ENCODE measurements around the gene ADGRL1. TPM values are rescaled to one million over a fixed set of nuclear protein-coding genes. Genes with fewer than 3 reads are reported as not detected.
A peak's percentile ranks its signal among the peaks of the same experiment; 100 is the strongest.
"Not testable (repeated sequence)": the region's sequence is repeated elsewhere in the genome, so short reads cannot be mapped to it uniquely, and the experiment has no call there.

ADGRL1 gene
- total RNA-seq, 1 donor from 2014 or later: 32.2 TPM

DNA sequence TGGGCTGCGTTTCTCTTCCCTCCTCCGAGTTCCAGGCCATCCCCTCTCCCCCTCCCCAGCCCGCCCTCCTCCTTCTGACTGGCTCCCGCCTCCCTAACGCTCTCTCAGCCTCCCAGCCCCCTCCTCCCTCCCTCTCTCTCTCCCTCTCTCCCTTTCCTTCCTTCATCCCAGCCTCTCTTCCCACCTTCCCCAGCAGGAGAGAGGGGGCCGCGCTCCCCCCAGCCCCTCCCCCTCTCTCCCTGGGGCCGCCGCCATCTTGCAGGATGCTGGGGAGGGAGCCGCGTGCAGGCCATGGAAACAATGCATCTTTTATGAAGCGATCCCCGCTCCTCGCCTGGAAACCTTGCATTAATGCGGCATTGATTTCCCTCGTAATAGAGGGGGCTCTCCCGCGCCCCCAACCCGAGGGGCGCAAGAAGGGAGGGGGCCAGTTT is 42.6 kb upstream of the ADGRL1 start:
- no peaks in the 10 kb centered on the region for H3K36me3 Mint-ChIP-seq (ENCODE audit: low read depth)
- TF ChIP-seq, protein P1, sequence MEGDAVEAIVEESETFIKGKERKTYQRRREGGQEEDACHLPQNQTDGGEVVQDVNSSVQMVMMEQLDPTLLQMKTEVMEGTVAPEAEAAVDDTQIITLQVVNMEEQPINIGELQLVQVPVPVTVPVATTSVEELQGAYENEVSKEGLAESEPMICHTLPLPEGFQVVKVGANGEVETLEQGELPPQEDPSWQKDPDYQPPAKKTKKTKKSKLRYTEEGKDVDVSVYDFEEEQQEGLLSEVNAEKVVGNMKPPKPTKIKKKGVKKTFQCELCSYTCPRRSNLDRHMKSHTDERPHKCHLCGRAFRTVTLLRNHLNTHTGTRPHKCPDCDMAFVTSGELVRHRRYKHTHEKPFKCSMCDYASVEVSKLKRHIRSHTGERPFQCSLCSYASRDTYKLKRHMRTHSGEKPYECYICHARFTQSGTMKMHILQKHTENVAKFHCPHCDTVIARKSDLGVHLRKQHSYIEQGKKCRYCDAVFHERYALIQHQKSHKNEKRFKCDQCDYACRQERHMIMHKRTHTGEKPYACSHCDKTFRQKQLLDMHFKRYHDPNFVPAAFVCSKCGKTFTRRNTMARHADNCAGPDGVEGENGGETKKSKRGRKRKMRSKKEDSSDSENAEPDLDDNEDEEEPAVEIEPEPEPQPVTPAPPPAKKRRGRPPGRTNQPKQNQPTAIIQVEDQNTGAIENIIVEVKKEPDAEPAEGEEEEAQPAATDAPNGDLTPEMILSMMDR (IDR thresholded peaks at IDR 0.05): no peak
- no peak for DNase-seq (ENCODE audit: low spot score)
- peak overlapping the region; percentile 54 for H3K4me3 Mint-ChIP-seq (ENCODE audit: unreplicated experiment)
- no peaks in the 10 kb centered on the region for H3K27me3 Mint-ChIP-seq (ENCODE audit: low read depth)
- H3K27ac Mint-ChIP-seq (ENCODE audit: unreplicated experiment): no peak overlapping the region
- H3K4me1 Mint-ChIP-seq (ENCODE audit: low read depth): peaks cover 6% of the 10 kb centered on the region
- H3K9me3 Mint-ChIP-seq (ENCODE audit: low read depth): no peaks in the 10 kb centered on the region

GRCh38 chr19:14247548-14248471 is 41.8 kb upstream of the ADGRL1 start:
- not testable (repeated sequence) for H3K4me1 Mint-ChIP-seq (ENCODE audit: low read depth); H3K9me3 Mint-ChIP-seq (ENCODE audit: low read depth); H3K27ac Mint-ChIP-seq (ENCODE audit: unreplicated experiment); H3K36me3 Mint-ChIP-seq (ENCODE audit: low read depth); DNase-seq (ENCODE audit: low spot score); H3K27me3 Mint-ChIP-seq (ENCODE audit: low read depth)
- H3K4me3 Mint-ChIP-seq (ENCODE audit: unreplicated experiment): peak overlapping the region; percentile 44

DNA sequence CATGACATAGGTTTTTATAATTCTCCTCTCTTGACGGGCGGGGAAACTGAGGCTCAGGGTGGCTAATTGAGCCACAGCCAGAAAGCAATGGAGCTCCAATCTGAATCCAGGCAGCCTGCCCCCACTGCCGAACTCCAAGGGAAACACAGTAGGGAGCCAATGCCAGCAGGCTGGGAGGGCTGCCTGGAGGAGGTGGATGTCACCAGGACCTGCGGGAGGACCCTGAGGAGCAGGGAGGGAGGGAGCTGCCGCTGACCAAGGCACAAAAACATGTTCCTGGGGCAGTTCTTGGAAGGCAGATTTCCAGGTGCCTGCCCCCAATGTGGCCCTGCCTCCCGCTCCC is 41.2 kb upstream of the ADGRL1 start:
- H3K27ac Mint-ChIP-seq (ENCODE audit: unreplicated experiment); H3K4me3 Mint-ChIP-seq (ENCODE audit: unreplicated experiment); H3K36me3 Mint-ChIP-seq (ENCODE audit: low read depth); DNase-seq (ENCODE audit: low spot score); H3K9me3 Mint-ChIP-seq (ENCODE audit: low read depth); H3K27me3 Mint-ChIP-seq (ENCODE audit: low read depth); H3K4me1 Mint-ChIP-seq (ENCODE audit: low read depth): not testable (repeated sequence)

DNA sequence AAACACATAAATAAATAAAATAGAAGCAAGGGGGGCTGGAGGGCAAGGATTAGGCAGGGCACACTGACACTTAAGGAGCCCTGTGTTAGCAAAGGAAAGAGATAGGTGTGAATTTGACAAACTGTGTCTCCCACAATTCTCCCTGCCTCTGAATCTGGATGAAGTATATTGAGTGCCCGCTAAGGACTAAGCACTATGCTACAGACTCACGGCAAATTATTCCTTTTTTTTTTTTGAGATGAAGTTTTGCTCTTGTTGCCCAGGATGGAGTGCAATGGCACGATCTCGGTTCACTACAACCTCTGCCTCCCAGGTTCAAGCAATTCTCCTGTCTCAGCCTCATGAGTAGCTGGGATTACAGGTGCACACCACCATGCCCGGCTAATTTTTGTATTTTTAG is 38.4 kb upstream of the ADGRL1 start:
- not testable (repeated sequence) for H3K9me3 Mint-ChIP-seq (ENCODE audit: low read depth); H3K4me3 Mint-ChIP-seq (ENCODE audit: unreplicated experiment); H3K36me3 Mint-ChIP-seq (ENCODE audit: low read depth); DNase-seq (ENCODE audit: low spot score); H3K27me3 Mint-ChIP-seq (ENCODE audit: low read depth); H3K27ac Mint-ChIP-seq (ENCODE audit: unreplicated experiment); H3K4me1 Mint-ChIP-seq (ENCODE audit: low read depth)

GRCh38 chr19:14243718-14244117 is 37.7 kb upstream of the ADGRL1 start:
- not testable (repeated sequence) for H3K36me3 Mint-ChIP-seq (ENCODE audit: low read depth); H3K27me3 Mint-ChIP-seq (ENCODE audit: low read depth); H3K27ac Mint-ChIP-seq (ENCODE audit: unreplicated experiment); H3K9me3 Mint-ChIP-seq (ENCODE audit: low read depth); DNase-seq (ENCODE audit: low spot score); H3K4me3 Mint-ChIP-seq (ENCODE audit: unreplicated experiment); H3K4me1 Mint-ChIP-seq (ENCODE audit: low read depth)

DNA sequence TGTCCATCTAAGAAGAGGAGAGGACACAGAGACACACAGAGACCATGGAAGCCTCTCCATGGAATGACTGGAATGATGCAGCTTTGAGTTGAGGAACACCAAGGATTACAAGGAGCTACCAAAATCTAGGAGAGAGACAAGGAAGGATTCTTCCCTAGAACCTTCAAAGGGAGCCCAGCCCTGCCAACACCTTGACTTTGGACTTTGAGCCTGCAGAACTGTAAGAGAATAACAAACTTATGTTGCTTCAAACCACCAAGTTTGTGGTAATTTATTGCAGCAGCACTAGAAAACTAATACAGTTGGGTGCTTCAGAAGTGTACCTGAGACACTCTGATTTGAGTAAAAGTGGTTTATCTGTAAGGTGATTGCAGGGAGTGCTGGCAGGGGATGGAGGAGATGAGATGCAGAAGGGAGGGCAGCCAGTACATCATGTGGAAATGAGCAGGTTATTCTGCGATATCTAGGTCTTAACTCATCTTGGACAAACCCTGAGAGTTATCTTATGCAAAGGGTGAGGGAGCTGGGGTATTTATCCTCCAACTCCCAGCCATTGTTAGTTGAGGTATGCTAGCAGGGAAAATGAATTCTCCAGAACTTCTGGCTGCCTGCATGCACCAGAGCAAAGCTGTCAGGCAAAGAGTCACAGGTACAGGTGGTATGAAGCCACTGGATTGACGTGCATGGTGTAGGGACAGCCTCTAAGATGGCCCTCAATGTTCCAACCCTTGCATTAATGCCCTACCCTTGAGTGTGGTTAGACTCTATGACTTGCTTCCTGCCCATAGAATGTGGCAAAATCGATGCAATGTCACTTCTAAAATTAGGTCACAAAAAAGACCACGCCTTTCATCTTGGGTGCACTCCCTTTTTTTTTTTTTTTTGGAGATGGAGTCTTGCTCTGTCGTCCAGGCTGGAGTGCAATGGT is 31.3 kb upstream of the ADGRL1 start:
- TF ChIP-seq, protein P1 (IDR thresholded peaks at IDR 0.05): no peak
- H3K4me1 Mint-ChIP-seq (ENCODE audit: low read depth): no peaks in the 10 kb centered on the region
- peaks cover 4% of the 10 kb centered on the region for H3K9me3 Mint-ChIP-seq (ENCODE audit: low read depth)
- H3K27me3 Mint-ChIP-seq (ENCODE audit: low read depth): no peaks in the 10 kb centered on the region
- H3K27ac Mint-ChIP-seq (ENCODE audit: unreplicated experiment): no peak overlapping the region
- no peak overlapping the region for H3K4me3 Mint-ChIP-seq (ENCODE audit: unreplicated experiment)
- DNase-seq (ENCODE audit: low spot score): no peak
- no peaks in the 10 kb centered on the region for H3K36me3 Mint-ChIP-seq (ENCODE audit: low read depth)

DNA sequence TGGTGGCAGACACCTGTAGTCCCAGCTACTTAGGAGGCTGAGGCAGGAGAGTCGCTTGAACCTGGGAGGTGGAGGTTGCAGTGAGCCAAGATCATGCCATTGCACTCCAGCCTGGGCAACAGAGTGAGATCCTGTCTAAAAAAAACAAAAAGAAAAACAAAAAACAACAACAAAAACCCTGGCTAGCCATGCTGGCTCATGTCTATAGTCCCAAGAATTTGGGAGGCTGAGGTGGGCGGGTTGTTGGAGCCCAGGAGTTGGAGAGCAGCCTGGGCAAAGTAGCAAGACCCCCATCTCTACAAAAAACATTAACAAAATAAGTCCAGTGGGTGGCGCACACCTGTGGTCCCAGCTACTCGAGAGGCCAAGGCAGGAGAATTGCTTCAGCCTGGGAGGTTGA is 27.0 kb upstream of the ADGRL1 start:
- H3K36me3 Mint-ChIP-seq (ENCODE audit: low read depth); H3K27me3 Mint-ChIP-seq (ENCODE audit: low read depth); H3K27ac Mint-ChIP-seq (ENCODE audit: unreplicated experiment); H3K9me3 Mint-ChIP-seq (ENCODE audit: low read depth); DNase-seq (ENCODE audit: low spot score); H3K4me3 Mint-ChIP-seq (ENCODE audit: unreplicated experiment); H3K4me1 Mint-ChIP-seq (ENCODE audit: low read depth): not testable (repeated sequence)

GRCh38 chr19:14228446-14229071 is 22.6 kb upstream of the ADGRL1 start:
- not testable (repeated sequence) for H3K27me3 Mint-ChIP-seq (ENCODE audit: low read depth); H3K36me3 Mint-ChIP-seq (ENCODE audit: low read depth); DNase-seq (ENCODE audit: low spot score); H3K9me3 Mint-ChIP-seq (ENCODE audit: low read depth)
- peak overlapping the region; percentile 41 for H3K4me3 Mint-ChIP-seq (ENCODE audit: unreplicated experiment)
- H3K27ac Mint-ChIP-seq (ENCODE audit: unreplicated experiment): peak overlapping the region; percentile 84
- peaks cover 17% of the 10 kb centered on the region for H3K4me1 Mint-ChIP-seq (ENCODE audit: low read depth)

GRCh38 chr19:14226498-14226897 is 20.5 kb upstream of the ADGRL1 start:
- not testable (repeated sequence) for DNase-seq (ENCODE audit: low spot score); H3K36me3 Mint-ChIP-seq (ENCODE audit: low read depth); H3K27ac Mint-ChIP-seq (ENCODE audit: unreplicated experiment); H3K27me3 Mint-ChIP-seq (ENCODE audit: low read depth); H3K9me3 Mint-ChIP-seq (ENCODE audit: low read depth); H3K4me3 Mint-ChIP-seq (ENCODE audit: unreplicated experiment)
- H3K4me1 Mint-ChIP-seq (ENCODE audit: low read depth): peaks cover 18% of the 10 kb centered on the region

All from chondrocyte (in vitro differentiated cells).